ENCODE results near the gene KITLG. TPM values are rescaled to one million over a fixed set of nuclear protein-coding genes. Genes with fewer than 3 reads are reported as not detected.

Gene KITLG
- total RNA-seq, 1 donor from 2014 or later, result 77.5 TPM

DNA sequence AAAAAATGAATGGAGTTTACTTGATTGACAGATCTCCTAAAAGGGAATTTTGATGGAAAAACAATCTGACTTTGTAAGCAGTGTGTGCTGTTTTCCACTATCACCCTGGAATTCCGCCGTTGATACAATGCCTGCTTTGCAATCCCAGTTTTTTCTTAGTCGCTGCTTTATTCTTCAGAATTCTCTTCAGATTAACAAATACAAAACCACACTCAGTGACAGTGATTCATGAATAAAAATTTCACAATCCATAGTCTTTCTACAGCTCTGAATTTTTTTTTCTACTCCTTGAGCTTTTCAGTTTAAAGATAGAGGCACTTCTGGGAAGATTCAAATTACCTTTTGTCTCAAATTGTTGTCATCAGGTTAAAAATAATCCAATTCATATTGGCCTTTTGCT is 44.6 kb upstream of the KITLG start:
- no peaks in the 10 kb centered on the region for H3K36me3 ChIP-seq
- DNase-seq, result no peak
- no peaks in the 10 kb centered on the region for H3K4me1 ChIP-seq
- TF ChIP-seq, protein P1, sequence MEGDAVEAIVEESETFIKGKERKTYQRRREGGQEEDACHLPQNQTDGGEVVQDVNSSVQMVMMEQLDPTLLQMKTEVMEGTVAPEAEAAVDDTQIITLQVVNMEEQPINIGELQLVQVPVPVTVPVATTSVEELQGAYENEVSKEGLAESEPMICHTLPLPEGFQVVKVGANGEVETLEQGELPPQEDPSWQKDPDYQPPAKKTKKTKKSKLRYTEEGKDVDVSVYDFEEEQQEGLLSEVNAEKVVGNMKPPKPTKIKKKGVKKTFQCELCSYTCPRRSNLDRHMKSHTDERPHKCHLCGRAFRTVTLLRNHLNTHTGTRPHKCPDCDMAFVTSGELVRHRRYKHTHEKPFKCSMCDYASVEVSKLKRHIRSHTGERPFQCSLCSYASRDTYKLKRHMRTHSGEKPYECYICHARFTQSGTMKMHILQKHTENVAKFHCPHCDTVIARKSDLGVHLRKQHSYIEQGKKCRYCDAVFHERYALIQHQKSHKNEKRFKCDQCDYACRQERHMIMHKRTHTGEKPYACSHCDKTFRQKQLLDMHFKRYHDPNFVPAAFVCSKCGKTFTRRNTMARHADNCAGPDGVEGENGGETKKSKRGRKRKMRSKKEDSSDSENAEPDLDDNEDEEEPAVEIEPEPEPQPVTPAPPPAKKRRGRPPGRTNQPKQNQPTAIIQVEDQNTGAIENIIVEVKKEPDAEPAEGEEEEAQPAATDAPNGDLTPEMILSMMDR (IDR thresholded peaks at IDR 0.05), result no peak
- no peaks in the 10 kb centered on the region for H3K9me3 ChIP-seq
- ATAC-seq, result no peak
- no peak overlapping the region for H3K27ac ChIP-seq
- no peak overlapping the region for H3K4me3 ChIP-seq
- no peaks in the 10 kb centered on the region for H3K27me3 ChIP-seq (ENCODE audit: low read depth)
- intact Hi-C loops (cut with DNase I), result no loop called here

- H3K4me3 ChIP-seq, result no peak overlapping the region
- no peaks in the 10 kb centered on the region for H3K27me3 ChIP-seq (ENCODE audit: low read depth)
- TF ChIP-seq, protein P1 (IDR thresholded peaks at IDR 0.05), result no peak
- no peaks in the 10 kb centered on the region for H3K4me1 ChIP-seq
- no peaks in the 10 kb centered on the region for H3K36me3 ChIP-seq
- DNase-seq (no peak), ATAC-seq (no peak)
- intact Hi-C loops (cut with DNase I), result no loop called here
- no peaks in the 10 kb centered on the region for H3K9me3 ChIP-seq
- H3K27ac ChIP-seq, result no peak overlapping the region
Measured at GRCh38 chr12:88623777-88624548, 43.7 kb upstream of the KITLG start.

DNA sequence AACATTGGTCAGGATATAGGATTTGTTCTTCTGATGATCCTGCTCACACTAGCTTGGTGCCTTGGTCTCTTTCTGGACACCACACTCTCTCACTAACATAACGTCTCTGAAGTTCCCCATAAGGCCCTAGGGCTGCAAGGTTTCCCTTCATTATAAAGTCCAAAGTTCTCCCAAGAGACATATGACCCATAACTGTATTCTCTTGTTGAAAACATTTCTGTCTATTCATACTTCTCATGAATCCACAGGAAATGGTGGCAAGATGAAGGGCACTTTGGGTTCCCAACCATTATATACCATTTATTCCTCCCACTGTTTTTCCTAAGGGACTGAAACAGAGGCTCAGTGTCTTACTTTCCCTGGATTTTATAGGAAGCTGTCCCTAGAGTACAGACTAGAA is 37.1 kb upstream of the KITLG start:
- Histone ChIP-seq H3K4me1 (no peaks in the 10 kb centered on the region), H3K27ac (no peak overlapping the region), H3K4me3 (no peak overlapping the region), H3K36me3 (no peaks in the 10 kb centered on the region), H3K9me3 (no peaks in the 10 kb centered on the region), H3K27me3 (ENCODE audit: low read depth) (no peaks in the 10 kb centered on the region)
- TF ChIP-seq, protein P1 (IDR thresholded peaks at IDR 0.05), result no peak
- ATAC-seq, result no peak
- no peak for DNase-seq
- intact Hi-C loops (cut with DNase I), result no loop called here

DNA sequence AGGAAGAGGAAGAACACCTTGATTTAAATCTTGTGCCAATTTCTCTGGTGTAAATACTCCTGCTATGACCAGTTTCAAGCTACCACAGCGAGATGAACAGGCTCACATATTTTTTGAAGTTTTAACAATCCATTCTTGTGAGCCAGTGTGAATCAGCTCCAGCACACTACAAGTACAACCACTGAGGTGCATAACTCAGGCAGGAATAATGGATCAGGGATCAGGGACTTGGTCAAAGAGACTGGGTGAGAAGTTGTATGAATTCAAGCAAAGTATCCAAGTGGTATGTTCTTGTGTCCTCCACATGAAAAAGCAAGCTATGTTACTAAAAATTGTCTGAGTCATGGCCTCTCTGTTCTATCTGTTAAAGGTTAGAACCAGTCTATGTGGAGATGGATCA is 35.2 kb upstream of the KITLG start:
- H3K4me1 ChIP-seq, result no peaks in the 10 kb centered on the region
- no peaks in the 10 kb centered on the region for H3K27me3 ChIP-seq (ENCODE audit: low read depth)
- TF ChIP-seq, protein P1 (IDR thresholded peaks at IDR 0.05), result no peak
- H3K9me3 ChIP-seq, result no peaks in the 10 kb centered on the region
- H3K27ac ChIP-seq, result no peak overlapping the region
- DNase-seq, result no peak
- ATAC-seq, result no peak
- intact Hi-C loops (cut with DNase I), result no loop called here
- no peak overlapping the region for H3K4me3 ChIP-seq
- no peaks in the 10 kb centered on the region for H3K36me3 ChIP-seq

DNA sequence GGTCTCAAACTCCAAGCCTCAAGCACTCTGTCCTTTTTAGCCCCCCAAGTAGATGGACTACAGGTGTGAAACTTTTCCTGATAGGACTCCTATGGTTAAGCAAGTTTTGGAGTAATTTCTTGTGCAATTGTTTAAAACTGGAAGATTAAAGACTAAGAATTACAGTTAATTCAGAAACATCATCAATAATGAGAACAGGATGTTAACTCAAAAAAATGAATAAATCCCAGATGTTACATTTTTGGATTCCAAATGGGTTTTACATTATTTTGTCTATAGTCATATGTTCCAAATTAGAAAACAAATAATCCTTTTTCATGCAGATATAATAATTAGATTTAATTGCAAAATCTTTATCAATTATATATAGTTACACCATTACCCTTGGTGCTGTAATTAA is 24.4 kb upstream of the KITLG start:
- TF ChIP-seq, protein P1 (IDR thresholded peaks at IDR 0.05), result no peak
- no peaks in the 10 kb centered on the region for H3K9me3 ChIP-seq
- H3K4me3 ChIP-seq, result no peak overlapping the region
- no peaks in the 10 kb centered on the region for H3K27me3 ChIP-seq (ENCODE audit: low read depth)
- no peak for ATAC-seq
- no peak for DNase-seq
- H3K27ac ChIP-seq, result no peak overlapping the region
- H3K4me1 ChIP-seq, result no peaks in the 10 kb centered on the region
- no peaks in the 10 kb centered on the region for H3K36me3 ChIP-seq
- intact Hi-C loops (cut with DNase I), result no loop called here

All from lower lobe of right lung (tissue), 2 donors.